Choroid plexus epithelial cell (primary cell): Measurements from ENCODE around the gene SH3GL2.

Source experiments
- DNase-seq: peaks from one replicate; pipeline ENCODE4 v3.0.0-alpha.2; 2010; ENCODE audit warnings: low read depth
- H3K4me3 ChIP-seq: 2 replicates; pipeline ENCODE4 v1.5.1; 2011; ENCODE audit warnings: low read depth, mild to moderate bottlenecking, control low read depth, low read length, moderate library complexity
- CTCF ChIP-seq: conservative IDR thresholded peaks from 2 replicates; pipeline ENCODE4 v1.5.1; 2011; ENCODE audit warnings: low read depth, mild to moderate bottlenecking, control low read depth, inconsistent platforms, low read length, moderate library complexity

SH3GL2 gene

GRCh38 chr9:17587113-17587512 is 8.2 kb downstream of the SH3GL2 start:
- no peak for DNase-seq
- no peak overlapping the region for H3K4me3 ChIP-seq
- no peak for TF ChIP-seq CTCF

- TF ChIP-seq CTCF, result no peak
- DNase-seq, result no peak
- no peak overlapping the region for H3K4me3 ChIP-seq
Measured at GRCh38 chr9:17588395-17588794, 9.5 kb downstream of the SH3GL2 start.

GRCh38 chr9:17588941-17589340 is 10.1 kb downstream of the SH3GL2 start:
- TF ChIP-seq CTCF, result no peak
- no peak for DNase-seq
- no peak overlapping the region for H3K4me3 ChIP-seq

GRCh38 chr9:17589771-17590170 is 10.9 kb downstream of the SH3GL2 start:
- H3K4me3 ChIP-seq, result no peak overlapping the region
- DNase-seq, result no peak
- TF ChIP-seq CTCF, result no peak

- no peak for DNase-seq
- no peak overlapping the region for H3K4me3 ChIP-seq
- no peak for TF ChIP-seq CTCF
Measured at GRCh38 chr9:17594961-17595360, 16.1 kb downstream of the SH3GL2 start.

GRCh38 chr9:17597977-17598376 is 19.1 kb downstream of the SH3GL2 start:
- no peak overlapping the region for H3K4me3 ChIP-seq
- DNase-seq, result no peak
- no peak for TF ChIP-seq CTCF

- H3K4me3 ChIP-seq, result no peak overlapping the region
- no peak for TF ChIP-seq CTCF
- DNase-seq, result peak; percentile 33
Measured at GRCh38 chr9:17600962-17601593, 22.2 kb downstream of the SH3GL2 start.
